ENCODE measurements around the gene ZNF75A. TPM values are rescaled to one million over a fixed set of nuclear protein-coding genes. Genes with fewer than 3 reads are reported as not detected.
A peak's percentile ranks its signal among the peaks of the same experiment; 100 is the strongest.

The ZNF75A gene
- total RNA-seq, 2 donors from 2014 or later: 26.3 to 28.1 TPM

DNA sequence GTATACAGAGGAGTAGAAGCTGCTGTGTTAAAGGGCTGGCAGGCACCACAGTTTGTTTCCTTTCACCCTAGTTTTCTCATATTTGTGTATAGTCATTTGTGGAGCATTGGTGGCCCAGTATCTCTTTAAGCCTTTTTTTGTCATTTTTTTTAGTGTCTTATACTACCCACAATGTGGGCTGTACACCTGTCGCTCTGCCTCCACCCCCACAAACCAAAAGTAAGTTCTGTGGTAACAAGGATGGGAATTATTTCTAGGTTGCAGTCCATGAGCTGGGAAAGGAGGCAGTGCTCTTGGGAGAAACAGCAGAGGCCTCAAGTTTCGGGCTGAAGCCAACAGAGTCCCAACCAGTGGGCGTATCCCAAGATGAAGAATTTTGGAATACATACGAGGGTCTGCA lies 6.2 kb downstream of the ZNF75A start:
- H3K4me3 Mint-ChIP-seq: no peak overlapping the region
- DNase-seq (no peak), ATAC-seq (no peak)
- H3K36me3 Mint-ChIP-seq (ENCODE audit: low read depth): peaks cover 20% of the 10 kb centered on the region
- H3K9me3 ChIP-seq (ENCODE audit: control insufficient read depth, low read length, poor library complexity, severe bottlenecking): peaks cover 41% of the 10 kb centered on the region
- no peaks in the 10 kb centered on the region for H3K27me3 Mint-ChIP-seq
- H3K27ac Mint-ChIP-seq: no peak overlapping the region
- H3K4me1 Mint-ChIP-seq: no peaks in the 10 kb centered on the region

DNA sequence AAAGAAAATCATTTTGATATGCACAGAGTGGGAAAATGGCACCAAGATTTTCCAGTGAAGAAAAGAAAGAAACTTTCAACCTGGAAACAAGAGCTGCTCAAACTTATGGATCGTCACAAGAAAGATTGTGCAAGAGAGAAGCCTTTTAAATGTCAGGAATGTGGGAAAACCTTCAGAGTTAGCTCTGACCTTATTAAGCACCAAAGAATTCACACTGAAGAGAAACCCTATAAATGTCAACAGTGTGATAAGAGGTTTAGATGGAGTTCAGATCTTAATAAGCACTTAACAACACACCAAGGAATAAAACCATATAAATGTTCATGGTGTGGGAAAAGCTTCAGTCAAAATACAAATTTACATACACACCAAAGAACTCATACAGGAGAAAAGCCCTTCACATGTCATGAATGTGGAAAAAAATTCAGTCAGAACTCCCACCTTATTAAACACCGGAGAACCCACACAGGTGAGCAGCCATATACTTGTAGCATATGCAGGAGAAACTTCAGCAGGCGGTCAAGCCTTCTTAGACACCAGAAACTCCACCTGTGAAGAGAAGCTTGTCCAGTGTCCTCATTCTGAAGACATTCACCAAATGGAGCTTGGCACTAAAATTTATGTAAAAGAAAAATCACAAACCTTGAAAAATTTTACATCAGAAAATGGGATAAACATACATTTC lies 12.2 kb downstream of the ZNF75A start:
- H3K36me3 Mint-ChIP-seq (ENCODE audit: low read depth): peaks cover 15% of the 10 kb centered on the region
- ATAC-seq (no peak), DNase-seq (no peak)
- H3K9me3 ChIP-seq (ENCODE audit: control insufficient read depth, low read length, poor library complexity, severe bottlenecking): peaks cover 54% of the 10 kb centered on the region
- no peak overlapping the region for H3K4me3 Mint-ChIP-seq
- H3K27me3 Mint-ChIP-seq: no peaks in the 10 kb centered on the region
- H3K4me1 Mint-ChIP-seq: no peaks in the 10 kb centered on the region
- no peak overlapping the region for H3K27ac Mint-ChIP-seq

DNA sequence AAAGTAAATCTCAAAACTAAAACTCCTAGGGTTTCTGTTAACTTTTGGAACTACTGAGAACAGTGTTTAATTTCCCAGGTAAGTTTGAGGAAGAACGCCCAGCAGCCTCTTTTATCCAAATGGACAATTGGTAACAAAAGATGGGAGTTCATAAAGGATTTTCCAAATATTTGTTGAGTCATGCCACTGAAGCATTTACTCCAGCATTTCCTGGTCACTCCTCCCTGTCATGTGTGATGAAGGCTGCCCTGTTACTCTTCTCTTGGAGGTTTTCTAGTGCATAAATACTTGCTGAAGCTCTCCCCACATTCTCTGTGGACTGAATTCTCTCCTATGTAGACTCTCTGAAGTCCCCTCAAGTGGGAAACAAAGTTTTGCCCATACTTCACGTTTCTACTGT lies 16.5 kb downstream of the ZNF75A start:
- no peak for DNase-seq
- peaks cover 36% of the 10 kb centered on the region for H3K9me3 ChIP-seq (ENCODE audit: control insufficient read depth, low read length, poor library complexity, severe bottlenecking)
- Mint-ChIP-seq H3K36me3 (ENCODE audit: low read depth) (peaks cover 5% of the 10 kb centered on the region), H3K4me3 (no peak overlapping the region), H3K4me1 (no peaks in the 10 kb centered on the region), H3K27ac (no peak overlapping the region), H3K27me3 (no peaks in the 10 kb centered on the region)
- ATAC-seq: no peak

DNA sequence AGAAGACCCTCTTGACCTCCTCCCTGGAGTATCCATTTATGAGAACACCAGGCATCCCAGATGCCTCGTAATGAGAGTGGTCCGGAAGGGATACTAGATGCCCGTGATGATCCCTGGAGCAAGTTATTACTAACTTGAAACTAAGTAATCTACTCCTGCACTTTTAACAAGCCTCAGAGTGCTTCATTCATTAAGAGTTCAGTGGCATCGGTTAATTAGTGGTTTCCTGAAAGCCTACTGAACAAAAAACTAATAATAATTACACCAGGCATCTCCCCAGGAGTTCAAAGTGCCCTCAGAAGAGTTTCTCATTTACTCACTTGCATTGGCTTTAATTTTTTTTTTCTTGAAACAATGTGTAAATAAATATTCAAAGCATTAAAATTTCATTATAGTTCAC lies 22.2 kb downstream of the ZNF75A start:
- ATAC-seq: no peak
- Mint-ChIP-seq H3K27me3 (no peaks in the 10 kb centered on the region), H3K4me3 (no peak overlapping the region), H3K27ac (no peak overlapping the region), H3K4me1 (no peaks in the 10 kb centered on the region), H3K36me3 (ENCODE audit: low read depth) (no peaks in the 10 kb centered on the region)
- peaks cover 4% of the 10 kb centered on the region for H3K9me3 ChIP-seq (ENCODE audit: control insufficient read depth, low read length, poor library complexity, severe bottlenecking)
- DNase-seq: no peak

DNA sequence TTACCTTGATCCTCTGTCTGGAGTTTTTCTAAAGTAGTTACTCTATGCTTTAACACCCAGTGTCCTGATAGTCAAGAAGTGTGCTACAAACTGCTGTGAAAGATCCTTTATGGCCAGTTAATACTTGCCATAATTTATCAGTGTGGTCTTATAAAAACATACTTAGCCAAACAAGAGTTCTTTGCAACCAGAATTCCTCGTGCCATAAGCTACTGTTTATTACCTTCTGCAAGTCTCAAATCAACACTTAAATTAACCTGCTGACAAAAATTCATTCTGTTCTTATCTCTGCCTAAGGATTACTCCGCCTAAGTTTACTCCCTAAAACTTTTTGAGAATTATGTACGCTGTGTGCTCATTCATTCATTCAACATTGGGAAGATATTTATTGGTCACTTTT lies 22.8 kb downstream of the ZNF75A start:
- no peaks in the 10 kb centered on the region for H3K36me3 Mint-ChIP-seq (ENCODE audit: low read depth)
- H3K9me3 ChIP-seq (ENCODE audit: control insufficient read depth, low read length, poor library complexity, severe bottlenecking): peaks cover 4% of the 10 kb centered on the region
- DNase-seq: no peak
- H3K27me3 Mint-ChIP-seq: no peaks in the 10 kb centered on the region
- H3K27ac Mint-ChIP-seq: no peak overlapping the region
- no peaks in the 10 kb centered on the region for H3K4me1 Mint-ChIP-seq
- no peak for ATAC-seq
- H3K4me3 Mint-ChIP-seq: no peak overlapping the region

DNA sequence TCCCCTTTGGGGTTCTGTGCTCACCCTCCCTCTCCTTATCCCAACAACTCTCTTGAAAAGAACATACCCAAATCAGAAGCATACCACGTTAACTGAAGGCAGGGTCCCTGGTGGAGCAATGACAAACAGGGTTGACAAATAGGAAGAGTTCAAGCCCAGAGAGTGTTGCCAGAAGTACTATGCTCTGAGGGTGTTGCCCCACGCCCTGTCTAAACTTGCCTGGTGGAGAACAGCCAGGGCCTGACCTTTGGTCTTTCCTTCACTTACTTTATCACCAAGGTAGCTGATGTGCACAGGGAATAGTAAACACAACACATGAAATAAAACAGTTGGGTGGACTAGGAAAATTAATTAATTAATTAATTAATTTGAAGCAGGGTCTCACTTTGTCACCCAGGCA lies 23.3 kb downstream of the ZNF75A start:
- DNase-seq (no peak), ATAC-seq (no peak)
- Mint-ChIP-seq H3K36me3 (ENCODE audit: low read depth) (no peaks in the 10 kb centered on the region), H3K4me3 (no peak overlapping the region), H3K27ac (no peak overlapping the region), H3K27me3 (no peaks in the 10 kb centered on the region), H3K4me1 (no peaks in the 10 kb centered on the region)
- peaks cover 4% of the 10 kb centered on the region for H3K9me3 ChIP-seq (ENCODE audit: control insufficient read depth, low read length, poor library complexity, severe bottlenecking)

DNA sequence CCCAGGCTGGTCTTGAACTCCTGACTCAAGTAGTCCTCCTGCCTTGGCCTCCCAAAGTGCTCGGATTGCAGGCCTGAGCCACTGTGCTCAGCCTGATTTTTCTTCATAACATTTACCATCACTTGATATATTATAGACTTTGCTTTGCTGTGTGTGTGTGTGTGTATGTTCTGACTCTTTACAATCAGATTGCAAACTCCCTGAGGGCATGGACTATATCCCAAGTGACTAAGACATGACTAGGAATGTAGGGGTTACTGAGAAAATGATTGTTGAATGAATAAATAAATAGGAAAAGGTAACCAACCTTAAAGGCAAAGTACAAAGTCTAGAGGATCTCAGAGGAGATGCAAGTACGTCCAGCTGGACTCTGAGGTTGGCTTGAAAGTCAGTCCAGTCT lies 40.7 kb downstream of the ZNF75A start:
- H3K4me3 Mint-ChIP-seq: no peak overlapping the region
- ATAC-seq: no peak

DNA sequence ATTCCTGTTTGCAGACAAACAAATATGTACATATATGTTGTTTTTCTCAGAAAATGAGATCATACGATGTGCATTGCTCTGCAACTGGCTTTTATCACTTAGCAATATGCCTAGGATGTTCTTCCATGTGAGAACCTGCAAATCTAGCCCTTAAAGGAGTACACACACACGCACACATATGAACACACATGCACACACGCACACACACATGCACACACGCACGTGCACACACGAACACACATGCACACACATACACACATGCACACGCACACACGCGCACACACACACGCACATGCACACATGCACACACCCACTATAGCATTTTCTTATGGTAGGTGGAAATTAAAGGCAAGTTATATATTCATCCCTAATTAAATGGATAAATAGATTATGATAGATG lies 42.3 kb downstream of the ZNF75A start:
- Mint-ChIP-seq H3K4me3 (peak overlapping the region; percentile 2), H3K27ac (no peak overlapping the region), H3K27me3 (no peaks in the 10 kb centered on the region), H3K4me1 (no peaks in the 10 kb centered on the region), H3K36me3 (ENCODE audit: low read depth) (no peaks in the 10 kb centered on the region)
- DNase-seq (no peak), ATAC-seq (no peak)
- no peaks in the 10 kb centered on the region for H3K9me3 ChIP-seq (ENCODE audit: control insufficient read depth, low read length, poor library complexity, severe bottlenecking)

More for the DNA sequence above, 40.7 kb downstream of the ZNF75A start:
- Mint-ChIP-seq H3K27ac (no peak overlapping the region), H3K27me3 (no peaks in the 10 kb centered on the region), H3K36me3 (ENCODE audit: low read depth) (no peaks in the 10 kb centered on the region), H3K4me1 (no peaks in the 10 kb centered on the region)
- no peak for DNase-seq
- no peaks in the 10 kb centered on the region for H3K9me3 ChIP-seq (ENCODE audit: control insufficient read depth, low read length, poor library complexity, severe bottlenecking)

DNA sequence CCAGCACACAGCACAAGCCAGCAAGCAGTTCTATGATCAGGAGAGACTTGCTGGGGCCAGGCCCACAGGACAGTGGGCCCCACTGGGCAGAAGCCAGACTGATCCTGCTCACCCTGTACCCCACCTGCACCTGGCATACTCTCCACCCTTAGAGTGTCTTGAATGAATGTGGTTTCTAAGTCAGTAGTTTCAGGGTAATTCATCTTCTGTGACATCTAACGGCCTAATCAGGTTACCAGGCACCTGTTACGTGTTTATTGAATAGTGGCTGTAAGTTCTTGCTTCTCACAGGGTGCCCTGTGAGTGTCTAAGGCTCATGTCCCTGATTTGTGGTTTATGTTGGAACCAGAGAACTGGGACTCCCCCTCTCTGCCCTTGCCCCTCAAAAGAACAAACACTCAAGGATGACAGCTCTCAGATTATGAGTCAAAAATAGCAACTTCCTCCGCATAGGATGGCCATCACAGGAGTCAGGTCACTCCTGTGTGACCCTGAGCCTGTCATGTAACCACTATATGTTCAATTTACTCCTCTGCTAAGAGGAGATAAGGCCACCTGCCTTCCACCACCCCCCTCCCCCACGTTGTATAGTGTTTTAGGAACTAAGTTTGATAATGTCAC lies 43.4 kb downstream of the ZNF75A start:
- Mint-ChIP-seq H3K27me3 (no peaks in the 10 kb centered on the region), H3K4me1 (peaks cover 2% of the 10 kb centered on the region), H3K27ac (no peak overlapping the region), H3K36me3 (ENCODE audit: low read depth) (no peaks in the 10 kb centered on the region), H3K4me3 (no peak overlapping the region)
- ATAC-seq: no peak
- DNase-seq: no peak
- no peaks in the 10 kb centered on the region for H3K9me3 ChIP-seq (ENCODE audit: control insufficient read depth, low read length, poor library complexity, severe bottlenecking)

DNA sequence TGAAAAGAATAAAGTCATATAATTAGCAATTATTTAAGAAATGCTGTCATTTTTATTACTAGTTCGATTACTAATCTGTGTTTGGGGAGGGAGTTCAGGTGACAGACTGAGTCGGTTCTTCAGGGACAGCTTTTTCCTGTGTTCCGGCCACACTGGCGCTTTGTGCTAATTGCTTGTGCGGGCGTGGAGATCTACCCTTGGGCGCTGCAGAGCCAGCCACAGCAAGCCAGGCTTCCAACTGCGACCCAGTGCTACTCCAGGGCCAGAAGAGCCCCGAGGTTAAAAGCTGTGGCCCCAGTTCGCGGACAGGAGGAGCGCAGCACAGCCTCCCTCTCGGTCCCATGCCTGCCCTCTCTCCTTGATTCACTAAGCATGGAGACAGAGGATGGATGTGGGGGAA lies 43.9 kb downstream of the ZNF75A start:
- H3K27me3 Mint-ChIP-seq: no peaks in the 10 kb centered on the region
- H3K4me3 Mint-ChIP-seq: no peak overlapping the region
- no peak overlapping the region for H3K27ac Mint-ChIP-seq
- H3K36me3 Mint-ChIP-seq (ENCODE audit: low read depth): no peaks in the 10 kb centered on the region
- H3K4me1 Mint-ChIP-seq: peaks cover 3% of the 10 kb centered on the region
- no peak for ATAC-seq
- DNase-seq: no peak
- no peaks in the 10 kb centered on the region for H3K9me3 ChIP-seq (ENCODE audit: control insufficient read depth, low read length, poor library complexity, severe bottlenecking)

DNA sequence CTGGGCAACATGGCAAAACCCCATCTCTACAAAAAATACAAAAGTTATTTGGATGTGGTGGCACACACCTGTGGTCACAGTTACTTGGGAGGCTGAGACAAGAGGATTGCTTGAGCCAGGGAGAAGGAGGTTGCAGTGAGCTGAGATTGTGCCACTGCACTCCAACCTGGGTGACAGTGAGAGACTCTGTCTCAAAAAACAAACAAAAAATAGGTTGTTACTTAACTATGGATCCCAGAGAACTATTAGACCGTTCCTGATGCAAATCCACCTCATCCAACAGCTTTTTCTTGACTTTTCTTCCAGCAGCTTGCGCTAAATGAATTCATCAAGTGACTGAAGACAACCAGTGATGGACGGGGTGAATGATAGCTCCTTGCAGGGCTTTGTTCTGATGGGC lies 50.3 kb downstream of the ZNF75A start, which contains the start of gene OR2C1:
TSS of gene OR2C1 (plus strand) at position 301 of the 400 bp plus-strand sequence. CDS start at position 353, 52 bp downstream.
- H3K9me3 ChIP-seq (ENCODE audit: control insufficient read depth, low read length, poor library complexity, severe bottlenecking): no peaks in the 10 kb centered on the region
- Mint-ChIP-seq H3K27me3 (peaks cover 23% of the 10 kb centered on the region), H3K36me3 (ENCODE audit: low read depth) (no peaks in the 10 kb centered on the region), H3K27ac (no peak within 1 kb of the TSS), H3K4me1 (peaks cover 3% of the 10 kb centered on the region), H3K4me3 (no peak within 1 kb of the TSS)
- ATAC-seq (no peak), DNase-seq (no peak)

DNA sequence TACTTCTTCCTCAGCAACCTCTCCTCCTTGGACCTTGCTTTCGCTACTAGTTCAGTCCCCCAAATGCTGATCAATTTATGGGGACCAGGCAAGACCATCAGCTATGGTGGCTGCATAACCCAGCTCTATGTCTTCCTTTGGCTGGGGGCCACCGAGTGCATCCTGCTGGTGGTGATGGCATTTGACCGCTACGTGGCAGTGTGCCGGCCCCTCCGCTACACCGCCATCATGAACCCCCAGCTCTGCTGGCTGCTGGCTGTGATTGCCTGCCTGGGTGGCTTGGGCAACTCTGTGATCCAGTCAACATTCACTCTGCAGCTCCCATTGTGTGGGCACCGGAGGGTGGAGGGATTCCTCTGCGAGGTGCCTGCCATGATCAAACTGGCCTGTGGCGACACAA lies 50.8 kb downstream of the ZNF75A start:
- ATAC-seq (no peak), DNase-seq (no peak)
- H3K36me3 Mint-ChIP-seq (ENCODE audit: low read depth): no peaks in the 10 kb centered on the region
- H3K4me1 Mint-ChIP-seq: peaks cover 3% of the 10 kb centered on the region
- H3K4me3 Mint-ChIP-seq: no peak overlapping the region
- H3K27ac Mint-ChIP-seq: no peak overlapping the region
- no peaks in the 10 kb centered on the region for H3K9me3 ChIP-seq (ENCODE audit: control insufficient read depth, low read length, poor library complexity, severe bottlenecking)
- peaks cover 28% of the 10 kb centered on the region for H3K27me3 Mint-ChIP-seq

DNA sequence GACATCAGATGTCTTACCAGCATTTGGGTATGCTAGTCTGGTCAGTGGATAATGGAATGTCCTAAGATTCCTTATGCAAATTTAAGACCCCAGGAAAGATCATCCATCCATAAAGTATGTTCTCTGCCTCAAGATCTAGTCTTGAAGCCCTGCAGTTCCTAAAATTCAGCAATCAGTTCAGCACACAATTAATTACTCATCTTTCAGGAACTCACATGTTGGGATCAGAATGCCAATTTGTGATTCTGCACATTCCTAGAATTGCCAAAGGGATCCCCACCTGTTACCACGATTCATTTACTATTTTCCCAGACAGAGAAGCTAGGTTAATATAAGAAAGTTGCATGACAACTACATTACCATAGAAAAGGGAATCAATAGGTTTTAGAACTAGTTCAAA lies 53.6 kb downstream of the ZNF75A start:
- Mint-ChIP-seq H3K27ac (no peak overlapping the region), H3K36me3 (ENCODE audit: low read depth) (no peaks in the 10 kb centered on the region), H3K27me3 (peaks cover 28% of the 10 kb centered on the region), H3K4me1 (no peaks in the 10 kb centered on the region), H3K4me3 (no peak overlapping the region)
- no peak for DNase-seq
- ATAC-seq: no peak
- no peaks in the 10 kb centered on the region for H3K9me3 ChIP-seq (ENCODE audit: control insufficient read depth, low read length, poor library complexity, severe bottlenecking)

DNA sequence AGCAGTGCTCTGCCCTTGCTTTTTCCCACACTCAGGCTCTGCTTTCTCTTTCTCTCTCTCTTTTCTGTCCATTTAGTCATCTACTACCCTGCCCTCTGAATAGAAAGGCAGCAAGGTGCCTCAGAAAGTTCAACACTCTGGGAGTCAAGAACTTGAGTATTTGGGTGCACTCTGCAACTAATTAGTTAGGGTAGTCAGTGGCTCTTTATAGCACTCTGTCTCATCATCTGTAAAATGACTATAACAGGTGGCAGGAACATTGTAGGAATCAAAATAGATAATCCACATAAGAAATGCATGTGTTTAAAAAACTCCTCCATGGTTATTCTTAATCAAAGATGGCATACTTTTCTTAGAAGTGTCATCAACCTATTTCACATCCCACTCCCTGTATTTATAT lies 57.6 kb downstream of the ZNF75A start:
- ATAC-seq (no peak), DNase-seq (no peak)
- Mint-ChIP-seq H3K36me3 (ENCODE audit: low read depth) (no peaks in the 10 kb centered on the region), H3K4me3 (no peak overlapping the region), H3K27ac (no peak overlapping the region), H3K4me1 (no peaks in the 10 kb centered on the region), H3K27me3 (peaks cover 21% of the 10 kb centered on the region)
- H3K9me3 ChIP-seq (ENCODE audit: control insufficient read depth, low read length, poor library complexity, severe bottlenecking): no peaks in the 10 kb centered on the region
